Psoas muscle (tissue), 8 donors: ENCODE measurements around the gene ADGRG4. TPM values are rescaled to one million over a fixed set of nuclear protein-coding genes. Genes with fewer than 3 reads are reported as not detected.

Experiments
- ATAC-seq, 4 donors: fragments of 200-7000 bp; cut with Tn5 transposase; one replicate each; pipeline ENCODE4 v1.9.1; 2020; ENCODE audit warnings: moderate library complexity in 3 of 4, mild to moderate bottlenecking in 2 of 4
- DNase-seq, 2 donors: peaks; one replicate each; pipeline ENCODE4 v3.0.0-alpha.2; 2020
- H3K27ac ChIP-seq: fragments of 200-600 bp; one replicate; pipeline ENCODE4 v1.8.0; 2022
- H3K27me3 ChIP-seq, 3 donors: fragments of 200-600 bp in 1 of 3; one replicate each; pipeline versions ENCODE4 v1.6.1 to v1.8.0; 2013 to 2022; ENCODE audit warnings: low read length in 2 of 3, mild to moderate bottlenecking in 2 of 3, moderate library complexity in 1 of 3; ENCODE audit not compliant: insufficient read depth in 3 of 3
- H3K36me3 ChIP-seq, 2 donors: fragments of 200-600 bp in 1 of 2; one replicate each; pipeline versions ENCODE4 v1.6.1 to v1.8.0; 2013 to 2022; ENCODE audit warnings: low read depth in 1 of 2, mild to moderate bottlenecking in 1 of 2, moderate library complexity in 1 of 2; ENCODE audit not compliant: insufficient read depth in 1 of 2
- H3K4me1 ChIP-seq: fragments of 200-600 bp; one replicate; pipeline ENCODE4 v1.8.0; 2022
- H3K4me3 ChIP-seq: fragments of 200-600 bp; one replicate; pipeline ENCODE4 v1.8.0; 2022; ENCODE audit warnings: mild to moderate bottlenecking
- H3K9me3 ChIP-seq: fragments of 200-600 bp; one replicate; pipeline ENCODE4 v1.8.0; 2022
- CTCF ChIP-seq: fragments of 200-600 bp; IDR thresholded peaks from one replicate; pipeline ENCODE4 v1.8.0; 2022; ENCODE audit warnings: antibody characterized with exemption
- WGBS, 3 donors: extraction: QIAGEN DNeasy Blood & Tissue Kit; methylation state at CpG; one replicate each; pipeline versions ENCODE4 v1.1.6 to v1.1.7; 2013; 5-methylcytosine and 5-hydroxymethylcytosine counted together
- intact Hi-C, 2 donors: fragments of 100-400 bp; cut with DNase I; formaldehyde crosslinking; loops; one replicate each; pipeline versions ENCODE4 v1.11.0 to v1.14.2; 2022
- polyA plus RNA-seq, 3 donors: library from polyadenylated mRNA; stranded (reverse); fragments of 200-250 nt; gene quantifications; one replicate each; pipeline ENCODE4 v1.2.3, GENCODE V29; 2013
- total RNA-seq, 4 donors: library from RNA; stranded (reverse); fragmentation: NEBNext Ultra II Directional in 2 of 4; extraction: Animal tissue kit (Norgen Biotek cat#: 25700) in 2 of 4; gene quantifications; one replicate each; pipeline versions ENCODE4 v1.2.1 to v1.2.4, GENCODE V29; 2021 to 2023
- donor health status: healthy with polysubstance abuse.
- donor health status: DM: no; HTN: no; CAD: no; lungs with moderate emphysema.
- donor health status: Bipolar disorder and iron deficiency.
- donor health status: healthy.
- donor health status: DM: yes; HTN: yes; CAD: no.
- donor health status: DM: no; HTN: no; CAD: no.
- donor health status: DM: no; HTN: no; CAD: no.
- donor health status: DM: yes; HTN: yes; CAD: no.

The ADGRG4 gene
- total and polyA plus RNA-seq, 7 donors, result 0.05 to 0.12 (median 0.06) TPM; not detected in 4

- intact Hi-C loops, result no loop called here
- H3K4me3 ChIP-seq, result no peak overlapping the region
- ATAC-seq, result no peak
- 66 to 74% (median 67%) methylated on average over 3 of the region's 3 CpGs for WGBS, 3 donors
- no peaks in the 10 kb centered on the region for H3K9me3 ChIP-seq
- no peak overlapping the region for H3K27ac ChIP-seq
- H3K4me1 ChIP-seq, result no peaks in the 10 kb centered on the region
- TF ChIP-seq CTCF, result no peak
- no peak for DNase-seq
- no peaks in the 10 kb centered on the region for H3K36me3 ChIP-seq
- H3K27me3 ChIP-seq, result peaks cover 0 to 7% (median 0%) of the 10 kb centered on the region in 3 donors
Observed at GRCh38 chrX:136321532-136321931, 20.8 kb downstream of the ADGRG4 start.

- Histone ChIP-seq H3K27me3 (peaks cover 0 to 6% (median 0%) of the 10 kb centered on the region in 3 donors), H3K9me3 (no peaks in the 10 kb centered on the region), H3K4me1 (no peaks in the 10 kb centered on the region), H3K4me3 (no peak overlapping the region), H3K27ac (no peak overlapping the region), H3K36me3 (no peaks in the 10 kb centered on the region)
- intact Hi-C loops, result no loop called here
- no peak for TF ChIP-seq CTCF
- WGBS, 3 donors, result 37 to 54% (median 45%) methylated on average over 2 of the region's 2 CpGs
- no peak for ATAC-seq
- DNase-seq, result no peak
Observed at GRCh38 chrX:136322064-136322463, 21.3 kb downstream of the ADGRG4 start.

GRCh38 chrX:136325377-136325776, 24.6 kb downstream of the ADGRG4 start:
- H3K4me1 ChIP-seq, result no peaks in the 10 kb centered on the region
- intact Hi-C loops, result no loop called here
- H3K9me3 ChIP-seq, result no peaks in the 10 kb centered on the region
- no peak for ATAC-seq
- H3K4me3 ChIP-seq, result no peak overlapping the region
- no peaks in the 10 kb centered on the region for H3K36me3 ChIP-seq
- DNase-seq, result no peak
- 28 to 68% (median 64%) methylated on average over 2 to 4 of the region's 4 CpGs for WGBS, 3 donors
- peaks cover 0 to 6% (median 0%) of the 10 kb centered on the region in 3 donors for H3K27me3 ChIP-seq
- no peak overlapping the region for H3K27ac ChIP-seq
- TF ChIP-seq CTCF, result no peak

GRCh38 chrX:136328933-136329332, 28.2 kb downstream of the ADGRG4 start:
- ATAC-seq, result no peak
- no peak for DNase-seq
- H3K27me3 ChIP-seq, result peaks cover 0 to 6% (median 0%) of the 10 kb centered on the region in 3 donors
- no peaks in the 10 kb centered on the region for H3K36me3 ChIP-seq
- no peak overlapping the region for H3K27ac ChIP-seq
- WGBS, 3 donors, result 43 to 57% (median 51%) methylated on average over 2 of the region's 2 CpGs
- TF ChIP-seq CTCF, result no peak
- H3K4me3 ChIP-seq, result no peak overlapping the region
- H3K4me1 ChIP-seq, result no peaks in the 10 kb centered on the region
- intact Hi-C loops, result no loop called here
- no peaks in the 10 kb centered on the region for H3K9me3 ChIP-seq

- ATAC-seq (no peak), DNase-seq (no peak)
- Histone ChIP-seq H3K4me1 (no peaks in the 10 kb centered on the region), H3K27ac (no peak overlapping the region), H3K27me3 (peaks cover 0 to 7% (median 0%) of the 10 kb centered on the region in 3 donors), H3K4me3 (no peak overlapping the region), H3K36me3 (no peaks in the 10 kb centered on the region), H3K9me3 (peaks cover 5% of the 10 kb centered on the region)
- TF ChIP-seq CTCF, result peak; percentile 35
- 83 to 95% (median 84%) methylated on average over 1 of the region's 1 CpG for WGBS, 3 donors
- intact Hi-C loops, result no loop called here
Observed at GRCh38 chrX:136336623-136337022, 35.9 kb downstream of the ADGRG4 start.
